ENCODE measurements around the gene BAHCC1. TPM values are rescaled to one million over a fixed set of nuclear protein-coding genes. Genes with fewer than 3 reads are reported as not detected.

Gene BAHCC1
- total RNA-seq, 1 experiment from 2014 or later = 3.1 TPM

- Histone ChIP-seq H2BK12ac (ENCODE audit: insufficient read length, low read depth, low read length) (no peak overlapping the region), H3K56ac (ENCODE audit: insufficient read length, low read depth, low read length) (no peak overlapping the region), H3K23ac (ENCODE audit: insufficient read length, low read depth, low read length) (no peak overlapping the region), H3K23me2 (ENCODE audit: insufficient read length, low read depth, low read length, poor library complexity, severe bottlenecking) (peaks cover 5% of the 10 kb centered on the region), H3K4ac (ENCODE audit: low read depth, low read length) (no peak overlapping the region), H3K14ac (ENCODE audit: insufficient read depth, low read length) (no peak overlapping the region), H2AK5ac (ENCODE audit: insufficient read length, low read length) (no peak overlapping the region), H4K20me1 (ENCODE audit: control insufficient read depth, insufficient read depth, insufficient read length) (no peaks in the 10 kb centered on the region), H3K27me3 (ENCODE audit: insufficient read depth, low read length) (no peaks in the 10 kb centered on the region; the same call in 1 of the 2 replicates), H4K8ac (replicated peaks; ENCODE audit: insufficient read length, low read depth, low read length) (no peak overlapping the region), H3K18ac (ENCODE audit: insufficient read length, low read depth, low read length) (peak overlapping the region; percentile 51), H3K9ac (ENCODE audit: extremely low read depth, insufficient read length, low read length) (no peak overlapping the region), H2BK15ac (ENCODE audit: low read depth, low read length) (no peak overlapping the region), H3T11ph (ENCODE audit: low read length) (no peak overlapping the region), H3K27ac (ENCODE audit: insufficient read length, low read depth, low read length) (no peak overlapping the region), H2BK120ac (ENCODE audit: low read depth, low read length, poor library complexity, severe bottlenecking) (no peak overlapping the region), H2BK20ac (ENCODE audit: low read depth, low read length, poor library complexity, severe bottlenecking) (no peak overlapping the region), H2BK5ac (ENCODE audit: insufficient read length, low read length) (no peak overlapping the region), H3K4me1 (ENCODE audit: insufficient read depth, low read length) (peaks cover 3% of the 10 kb centered on the region; the same call in 1 of the 2 replicates), H4K5ac (ENCODE audit: insufficient read length, low read depth, low read length) (no peak overlapping the region), H2AFZ (ENCODE audit: low read length) (no peak overlapping the region), H4K91ac (ENCODE audit: insufficient read length, low read depth, low read length) (no peak overlapping the region), H3K79me1 (ENCODE audit: insufficient read depth, low read depth, low read length, poor library complexity, severe bottlenecking) (no peaks in the 10 kb centered on the region), H3K4me2 (ENCODE audit: insufficient read depth, insufficient read length, low read length) (peak overlapping the region; percentile 16), H3K9me3 (ENCODE audit: control insufficient read depth, low read depth, low read length) (no peaks in the 10 kb centered on the region), H3K79me2 (ENCODE audit: insufficient read depth, low read length) (no peaks in the 10 kb centered on the region)
- Mint-ChIP-seq H3K4me3 (peak overlapping the region; percentile 48 to 69), H3K4me1 (peaks cover 32 to 33% of the 10 kb centered on the region in 2 experiments), H3K9me3 (no peaks in the 10 kb centered on the region), H3K36me3 (ENCODE audit: insufficient read depth in 1 of 3, low read depth in 3 of 3) (no peaks in the 10 kb centered on the region), H3K27me3 (ENCODE audit: low read depth) (peaks cover 53% of the 10 kb centered on the region), H3K27ac (peak overlapping the region in 2 of 3 experiments; percentile 76 to 91; a peak in 4 of 7 replicates)
- WGBS (ENCODE audit: extremely low coverage, insufficient read length, low lambda C conversion rate) = no CpG with 5 or more reads among the region's 27 CpGs
- no peak for TF ChIP-seq CTCF (conservative IDR thresholded peaks at IDR 0.05)
- peak; percentile 69 for DNase-seq
Observed at GRCh38 chr17:81489012-81489997, 94.0 kb downstream of the BAHCC1 start.
